ENCODE measurements around the gene ANKRD36.
A peak's percentile ranks its signal among the peaks of the same experiment; 100 is the strongest.
"Not testable (repeated sequence)": the region's sequence is repeated elsewhere in the genome, so short reads cannot be mapped to it uniquely, and the experiment has no call there.

Gene ANKRD36

GRCh38 chr2:97093983-97094771 lies 18.8 kb upstream of the ANKRD36 start:
- peak; percentile 18 for DNase-seq (ENCODE audit: low read depth)
- peak overlapping the region; percentile 53 for H3K4me3 ChIP-seq (ENCODE audit: low read depth, low read length)

DNA sequence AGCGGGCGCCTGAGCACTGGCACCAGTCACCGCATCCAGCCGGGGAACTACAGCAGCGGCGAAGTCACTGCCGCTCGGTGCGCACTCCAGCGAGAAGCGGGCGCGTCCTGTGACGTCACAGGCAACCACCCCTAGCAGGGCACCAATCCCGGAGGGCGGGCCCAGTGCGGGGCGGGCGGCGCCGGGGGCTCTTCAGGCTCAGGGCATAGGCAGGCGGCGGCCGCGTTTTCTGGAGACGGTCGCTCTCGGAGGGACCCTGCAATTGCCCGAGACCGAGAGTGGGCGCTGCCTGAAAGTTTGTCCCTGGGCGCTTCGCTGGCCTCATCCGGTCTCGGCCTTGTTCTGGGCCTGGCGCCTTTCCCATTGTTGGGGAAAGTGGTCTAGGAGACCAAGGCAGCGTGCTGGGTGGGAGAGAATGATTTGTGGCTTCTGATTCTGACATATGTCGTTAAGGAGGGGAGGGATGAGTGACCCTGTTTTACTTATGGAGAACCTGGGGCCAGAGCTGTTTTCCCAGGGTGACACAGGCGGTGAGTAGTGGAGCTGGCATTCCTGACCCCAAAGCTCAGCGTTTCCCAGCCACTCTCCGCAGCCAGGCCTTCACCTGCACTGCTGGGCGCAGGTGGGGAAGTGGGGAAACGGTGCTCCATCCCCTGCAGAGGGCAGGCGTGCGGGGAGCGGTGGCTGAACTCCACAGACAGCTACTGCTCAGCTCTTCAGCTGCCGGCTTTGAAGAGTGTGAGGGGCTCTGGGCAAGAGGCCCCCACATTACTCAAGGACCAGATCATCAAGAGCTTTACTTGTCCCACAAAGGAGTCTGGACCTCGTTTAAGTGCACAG lies 18.0 kb upstream of the ANKRD36 start, which contains the start of gene FAHD2B:
Gene FAHD2B, minus strand, starts transcription at position 111 of the 840 bp plus-strand sequence. CDS start 3,176 bp downstream, outside the sequence.
- peak; percentile 87 for DNase-seq (ENCODE audit: low read depth)
- peak within 1 kb of the TSS; percentile 53 for H3K4me3 ChIP-seq (ENCODE audit: low read depth, low read length)

GRCh38 chr2:97095661-97096060 lies 17.3 kb upstream of the ANKRD36 start:
- TF ChIP-seq MYC (IDR thresholded peaks at IDR 0.05; ENCODE audit: low read depth, low read length) (no peak), POLR2A (IDR thresholded peaks at IDR 0.05; ENCODE audit: extremely low read depth, insufficient read length) (no peak), CTCF (IDR thresholded peaks at IDR 0.05; ENCODE audit: low read depth, low read length) (no peak)
- TF ChIP-seq, protein P1, sequence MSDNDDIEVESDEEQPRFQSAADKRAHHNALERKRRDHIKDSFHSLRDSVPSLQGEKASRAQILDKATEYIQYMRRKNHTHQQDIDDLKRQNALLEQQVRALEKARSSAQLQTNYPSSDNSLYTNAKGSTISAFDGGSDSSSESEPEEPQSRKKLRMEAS (IDR thresholded peaks at IDR 0.05; ENCODE audit: low read depth, low read length): no peak
- H3K4me3 ChIP-seq (ENCODE audit: low read depth, low read length): no peak overlapping the region

GRCh38 chr2:97098786-97099372 lies 14.1 kb upstream of the ANKRD36 start:
- DNase-seq (ENCODE audit: low read depth); H3K4me3 ChIP-seq (ENCODE audit: low read depth, low read length): not testable (repeated sequence)

More at GRCh38 chr2:97095661-97096060, 17.3 kb upstream of the ANKRD36 start:
- DNase-seq (ENCODE audit: low read depth): no peak

- H3K4me3 ChIP-seq (ENCODE audit: low read depth, low read length); DNase-seq (ENCODE audit: low read depth): not testable (repeated sequence)
These were observed 6.1 kb upstream of the ANKRD36 start for GRCh38 chr2:97106878-97107277.

DNA sequence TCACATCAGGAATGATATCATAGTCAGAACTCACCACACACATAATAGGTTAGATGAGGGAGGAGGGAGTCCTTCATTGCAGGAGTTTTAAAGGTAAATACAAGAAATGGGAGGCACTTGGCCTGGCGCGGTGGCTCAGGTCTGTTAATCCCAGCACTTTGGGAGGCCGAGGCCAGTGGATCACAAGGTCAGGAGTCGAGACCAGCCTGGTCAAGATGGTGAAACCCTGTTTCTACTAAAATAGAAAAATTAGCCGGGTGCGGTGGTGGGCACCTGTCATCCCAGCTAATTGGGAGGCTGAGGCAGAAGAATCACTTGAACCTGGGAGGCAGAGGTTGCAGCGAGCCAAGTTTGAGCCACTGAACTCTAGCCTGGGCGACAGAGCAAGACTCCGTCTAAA lies 1.7 kb upstream of the ANKRD36 start:
- DNase-seq (ENCODE audit: low read depth); H3K4me3 ChIP-seq (ENCODE audit: low read depth, low read length): not testable (repeated sequence)

GRCh38 chr2:97112320-97113049 lies 468 bp upstream of the ANKRD36 start:
- DNase-seq (ENCODE audit: low read depth): peak; percentile 76
- peak; percentile 58 for TF ChIP-seq CTCF (IDR thresholded peaks at IDR 0.05; ENCODE audit: low read depth, low read length)
- peak overlapping the region; percentile 64 for H3K4me3 ChIP-seq (ENCODE audit: low read depth, low read length)

DNA sequence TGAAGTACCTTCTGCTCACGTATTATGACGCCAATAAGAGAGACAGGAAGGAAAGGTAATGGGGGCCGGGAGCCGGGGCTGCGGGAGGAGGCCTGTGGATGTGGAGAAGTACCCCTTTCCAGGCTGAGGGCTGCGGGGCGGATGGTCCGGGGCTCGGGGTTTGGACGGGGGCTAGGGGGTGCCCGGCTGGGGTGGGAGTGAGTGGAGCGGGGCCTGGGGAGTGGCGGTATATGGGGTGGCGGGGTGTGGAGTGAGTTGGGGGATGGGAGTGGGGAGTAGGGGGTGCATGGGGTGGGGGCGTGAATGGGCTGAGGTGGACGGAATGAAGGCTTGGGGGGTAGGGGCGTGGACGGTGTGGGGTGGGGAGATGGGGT lies 916 bp downstream of the ANKRD36 start:
- peak overlapping the region; percentile 82 for H3K4me3 ChIP-seq (ENCODE audit: low read depth, low read length)
- peak; percentile 11 for DNase-seq (ENCODE audit: low read depth)

DNA sequence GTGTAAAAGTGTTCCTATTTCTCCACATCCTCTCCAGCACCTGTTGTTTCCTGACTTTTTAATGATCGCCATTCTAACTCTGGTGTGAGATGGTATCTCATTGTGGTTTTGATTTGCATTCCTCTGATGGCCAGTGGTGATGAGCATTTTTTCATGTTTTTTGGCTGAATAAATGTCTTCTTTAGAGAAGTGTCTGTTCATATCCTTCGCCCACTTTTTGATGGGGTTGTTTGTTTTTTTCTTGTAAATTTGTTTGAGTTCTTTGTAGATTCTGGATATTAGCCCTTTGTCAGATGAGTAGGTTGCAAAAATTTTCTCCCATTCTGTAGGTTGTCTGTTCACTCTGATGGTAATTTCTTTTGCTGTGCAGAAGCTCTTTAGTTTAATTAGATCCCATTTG lies 16.1 kb downstream of the ANKRD36 start:
- DNase-seq (ENCODE audit: low read depth); H3K4me3 ChIP-seq (ENCODE audit: low read depth, low read length): not testable (repeated sequence)

DNA sequence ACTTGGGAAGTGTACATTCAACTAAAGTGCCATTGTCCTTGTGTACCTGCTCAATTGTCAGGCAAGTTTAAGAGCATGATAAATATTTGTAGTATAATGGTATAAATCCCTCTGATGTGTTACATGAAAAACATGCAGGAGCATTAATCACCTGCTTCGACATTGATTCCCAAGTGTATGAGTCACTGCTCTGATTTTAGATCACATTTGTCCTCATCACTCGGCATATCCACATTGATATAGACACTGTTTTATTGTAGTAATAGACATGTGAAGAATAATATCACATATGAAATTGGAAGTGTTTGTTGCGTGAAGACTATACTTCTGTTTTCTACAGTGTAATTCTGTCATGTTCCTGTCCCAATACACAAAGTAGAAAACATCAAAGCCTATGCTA lies 31.1 kb downstream of the ANKRD36 start:
- H3K4me3 ChIP-seq (ENCODE audit: low read depth, low read length); DNase-seq (ENCODE audit: low read depth): not testable (repeated sequence)

- not testable (repeated sequence) for DNase-seq (ENCODE audit: low read depth); H3K4me3 ChIP-seq (ENCODE audit: low read depth, low read length)
These were observed 53.6 kb downstream of the ANKRD36 start for GRCh38 chr2:97166548-97166947.

GRCh38 chr2:97167938-97168337 lies 55.0 kb downstream of the ANKRD36 start:
- DNase-seq (ENCODE audit: low read depth); H3K4me3 ChIP-seq (ENCODE audit: low read depth, low read length): not testable (repeated sequence)

GRCh38 chr2:97168583-97168982 lies 55.6 kb downstream of the ANKRD36 start:
- not testable (repeated sequence) for DNase-seq (ENCODE audit: low read depth); H3K4me3 ChIP-seq (ENCODE audit: low read depth, low read length)

- H3K4me3 ChIP-seq (ENCODE audit: low read depth, low read length); DNase-seq (ENCODE audit: low read depth): not testable (repeated sequence)
These were observed 67.4 kb downstream of the ANKRD36 start for GRCh38 chr2:97180391-97180790.

- DNase-seq (ENCODE audit: low read depth); H3K4me3 ChIP-seq (ENCODE audit: low read depth, low read length): not testable (repeated sequence)
These were observed 82.4 kb downstream of the ANKRD36 start for GRCh38 chr2:97195349-97195748.
